ENCODE results near the gene EFL1. TPM values are rescaled to one million over a fixed set of nuclear protein-coding genes. Genes with fewer than 3 reads are reported as not detected.

EFL1 gene
- total RNA-seq, 4 donors from 2014 or later: 35.0 to 57.9 (median 46.5) TPM

GRCh38 chr15:82186719-82187406 lies 75.7 kb downstream of the EFL1 start:
- Histone ChIP-seq H3K4me3 (no peak overlapping the region), H3K27ac (no peak overlapping the region), H3K4me1 (peaks cover 0 to 3% (median 0%) of the 10 kb centered on the region in 4 donors), H3K9me3 (no peaks in the 10 kb centered on the region), H3K27me3 (no peaks in the 10 kb centered on the region), H3K36me3 (no peaks in the 10 kb centered on the region)
- 83 to 85% methylated on average over 6 of the region's 6 CpGs for WGBS, 2 donors (ENCODE audit: low coverage in 1 of 2)
- no peak for DNase-seq
- in situ Hi-C loops (cut with MboI; ENCODE audit: low pct_ligation_motif_present in 1 of 4, low pct_unique_long_range_greater_than_20kb in 1 of 4, low sequenced_read_pairs in 3 of 4): no loop called here
- intact Hi-C loops (cut with DNase I; ENCODE audit: low total_unique reads): no loop called here
- no peak for TF ChIP-seq POLR2A (IDR thresholded peaks at IDR 0.05)
- TF ChIP-seq EP300 (IDR thresholded peaks at IDR 0.05; ENCODE audit: low read depth): no peak
- TF ChIP-seq, protein P1, sequence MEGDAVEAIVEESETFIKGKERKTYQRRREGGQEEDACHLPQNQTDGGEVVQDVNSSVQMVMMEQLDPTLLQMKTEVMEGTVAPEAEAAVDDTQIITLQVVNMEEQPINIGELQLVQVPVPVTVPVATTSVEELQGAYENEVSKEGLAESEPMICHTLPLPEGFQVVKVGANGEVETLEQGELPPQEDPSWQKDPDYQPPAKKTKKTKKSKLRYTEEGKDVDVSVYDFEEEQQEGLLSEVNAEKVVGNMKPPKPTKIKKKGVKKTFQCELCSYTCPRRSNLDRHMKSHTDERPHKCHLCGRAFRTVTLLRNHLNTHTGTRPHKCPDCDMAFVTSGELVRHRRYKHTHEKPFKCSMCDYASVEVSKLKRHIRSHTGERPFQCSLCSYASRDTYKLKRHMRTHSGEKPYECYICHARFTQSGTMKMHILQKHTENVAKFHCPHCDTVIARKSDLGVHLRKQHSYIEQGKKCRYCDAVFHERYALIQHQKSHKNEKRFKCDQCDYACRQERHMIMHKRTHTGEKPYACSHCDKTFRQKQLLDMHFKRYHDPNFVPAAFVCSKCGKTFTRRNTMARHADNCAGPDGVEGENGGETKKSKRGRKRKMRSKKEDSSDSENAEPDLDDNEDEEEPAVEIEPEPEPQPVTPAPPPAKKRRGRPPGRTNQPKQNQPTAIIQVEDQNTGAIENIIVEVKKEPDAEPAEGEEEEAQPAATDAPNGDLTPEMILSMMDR (IDR thresholded peaks at IDR 0.05): no peak
- no peak for TF ChIP-seq POLR2AphosphoS5 (IDR thresholded peaks at IDR 0.05)

- H3K4me1 ChIP-seq: peaks cover 0 to 3% (median 0%) of the 10 kb centered on the region in 4 donors
- H3K27ac ChIP-seq: no peak overlapping the region
- in situ Hi-C loops (cut with MboI; ENCODE audit: low pct_ligation_motif_present in 1 of 4, low pct_unique_long_range_greater_than_20kb in 1 of 4, low sequenced_read_pairs in 3 of 4) (no loop called here), intact Hi-C loops (cut with DNase I; ENCODE audit: low total_unique reads) (no loop called here)
- no peak overlapping the region for H3K4me3 ChIP-seq
- H3K27me3 ChIP-seq: no peaks in the 10 kb centered on the region
- WGBS, 2 donors (ENCODE audit: low coverage in 1 of 2): 94 to 100% methylated on average over 2 of the region's 2 CpGs
- no peak for DNase-seq
- TF ChIP-seq EP300 (IDR thresholded peaks at IDR 0.05; ENCODE audit: low read depth): no peak
- TF ChIP-seq POLR2AphosphoS5 (IDR thresholded peaks at IDR 0.05): no peak
- no peak for TF ChIP-seq POLR2A (IDR thresholded peaks at IDR 0.05)
- TF ChIP-seq, protein P1 (IDR thresholded peaks at IDR 0.05): no peak
- no peaks in the 10 kb centered on the region for H3K9me3 ChIP-seq
- H3K36me3 ChIP-seq: no peaks in the 10 kb centered on the region
Measured at GRCh38 chr15:82186161-82186560, 76.4 kb downstream of the EFL1 start.

- H3K4me3 ChIP-seq: no peak overlapping the region
- H3K9me3 ChIP-seq: no peaks in the 10 kb centered on the region
- in situ Hi-C loops (cut with MboI; ENCODE audit: low pct_ligation_motif_present in 1 of 4, low pct_unique_long_range_greater_than_20kb in 1 of 4, low sequenced_read_pairs in 3 of 4) (no loop called here), intact Hi-C loops (cut with DNase I; ENCODE audit: low total_unique reads) (no loop called here)
- DNase-seq: no peak
- no peaks in the 10 kb centered on the region for H3K27me3 ChIP-seq
- H3K4me1 ChIP-seq: peaks cover 0 to 3% (median 0%) of the 10 kb centered on the region in 4 donors
- H3K27ac ChIP-seq: no peak overlapping the region
- TF ChIP-seq POLR2AphosphoS5 (IDR thresholded peaks at IDR 0.05): no peak
- TF ChIP-seq, protein P1 (IDR thresholded peaks at IDR 0.05): no peak
- TF ChIP-seq POLR2A (IDR thresholded peaks at IDR 0.05): no peak
- TF ChIP-seq EP300 (IDR thresholded peaks at IDR 0.05; ENCODE audit: low read depth): no peak
- H3K36me3 ChIP-seq: no peaks in the 10 kb centered on the region
Measured at GRCh38 chr15:82184776-82185175, 77.8 kb downstream of the EFL1 start.

DNA sequence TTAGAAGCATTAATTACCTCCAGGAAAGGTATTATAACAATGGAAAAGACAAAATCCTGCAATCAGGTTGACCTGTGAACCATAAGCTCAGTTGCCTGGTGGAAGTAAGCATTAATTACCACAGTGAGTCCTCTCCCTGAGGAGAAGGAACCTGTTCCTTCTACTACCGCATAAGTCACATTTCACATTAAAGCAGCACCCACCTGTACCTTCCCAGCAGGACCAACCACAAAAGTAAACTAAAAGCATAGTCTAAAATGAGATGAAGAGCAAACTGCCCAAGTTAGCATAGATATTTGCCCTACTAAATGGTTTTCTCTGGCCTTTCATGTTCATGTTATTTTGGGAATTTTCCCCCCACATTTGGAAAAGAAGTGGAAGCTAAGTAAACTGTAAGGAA lies 78.2 kb downstream of the EFL1 start:
- no peaks in the 10 kb centered on the region for H3K27me3 ChIP-seq
- no peaks in the 10 kb centered on the region for H3K36me3 ChIP-seq
- TF ChIP-seq, protein P1 (IDR thresholded peaks at IDR 0.05): no peak
- TF ChIP-seq POLR2AphosphoS5 (IDR thresholded peaks at IDR 0.05): no peak
- no peak for TF ChIP-seq POLR2A (IDR thresholded peaks at IDR 0.05)
- TF ChIP-seq EP300 (IDR thresholded peaks at IDR 0.05; ENCODE audit: low read depth): no peak
- no peak for DNase-seq
- no peak overlapping the region for H3K4me3 ChIP-seq
- H3K9me3 ChIP-seq: no peaks in the 10 kb centered on the region
- in situ Hi-C loops (cut with MboI; ENCODE audit: low pct_ligation_motif_present in 1 of 4, low pct_unique_long_range_greater_than_20kb in 1 of 4, low sequenced_read_pairs in 3 of 4): no loop called here
- H3K4me1 ChIP-seq: peaks cover 0 to 3% (median 0%) of the 10 kb centered on the region in 4 donors
- WGBS, 2 donors (ENCODE audit: low coverage in 1 of 2): 96 to 100% methylated on average over 1 of the region's 1 CpG
- intact Hi-C loops (cut with DNase I; ENCODE audit: low total_unique reads): no loop called here
- no peak overlapping the region for H3K27ac ChIP-seq
